ENCODE measurements around the gene CACNA1C.

Gene CACNA1C

DNA sequence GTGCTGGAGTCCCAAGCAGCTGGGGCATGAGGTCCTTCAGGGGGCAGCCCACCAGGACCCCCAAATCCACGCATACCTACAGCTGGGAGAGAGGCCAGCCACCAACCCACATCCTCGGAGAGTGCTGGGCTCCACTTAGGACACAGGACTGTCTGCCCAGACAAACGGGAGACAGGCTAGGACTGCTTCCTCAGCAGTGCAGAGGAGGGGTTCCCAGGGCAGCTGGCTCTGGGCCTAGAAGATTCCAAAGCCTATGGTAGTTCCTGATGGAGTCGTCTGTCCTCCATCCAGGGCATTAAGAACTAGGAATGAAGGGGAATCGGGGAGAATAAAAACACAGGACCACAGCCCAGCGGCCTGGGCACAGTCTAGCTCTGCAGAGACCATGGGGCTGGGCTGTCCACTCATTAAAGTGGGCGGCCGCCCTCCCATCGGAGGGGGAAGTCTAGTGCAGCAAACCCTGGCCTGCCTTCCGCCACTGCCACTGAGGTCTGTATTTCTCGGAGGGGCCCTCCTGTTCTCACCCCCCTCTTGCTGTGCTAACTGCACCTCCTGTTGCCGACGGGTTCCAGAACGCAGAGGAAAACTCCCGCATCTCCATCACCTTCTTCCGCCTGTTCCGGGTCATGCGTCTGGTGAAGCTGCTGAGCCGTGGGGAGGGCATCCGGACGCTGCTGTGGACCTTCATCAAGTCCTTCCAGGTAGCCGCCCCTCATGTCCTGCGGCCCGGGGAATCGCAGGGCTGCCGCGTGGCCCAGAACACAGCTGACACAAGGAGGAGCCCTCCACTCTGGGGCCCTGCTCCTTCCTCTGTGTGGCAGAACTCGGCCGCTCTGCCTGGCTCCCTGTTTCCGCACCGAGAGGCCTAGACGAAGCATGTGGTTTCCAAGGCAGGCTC lies 598.5 kb downstream of the CACNA1C start:
- Histone ChIP-seq H3K27ac (no peak overlapping the region), H3K4me3 (ENCODE audit: low read depth, low read length) (no peak overlapping the region), H3K36me3 (replicated peaks) (no peaks in the 10 kb centered on the region), H3K27me3 (replicated peaks) (peaks cover 2% of the 10 kb centered on the region)
- DNase-seq, result no peak
- in situ Hi-C loops (cut with HindIII; ENCODE audit: low pct_ligation_motif_present, low sequenced_read_pairs), result no loop called here
- TF ChIP-seq, protein P1, sequence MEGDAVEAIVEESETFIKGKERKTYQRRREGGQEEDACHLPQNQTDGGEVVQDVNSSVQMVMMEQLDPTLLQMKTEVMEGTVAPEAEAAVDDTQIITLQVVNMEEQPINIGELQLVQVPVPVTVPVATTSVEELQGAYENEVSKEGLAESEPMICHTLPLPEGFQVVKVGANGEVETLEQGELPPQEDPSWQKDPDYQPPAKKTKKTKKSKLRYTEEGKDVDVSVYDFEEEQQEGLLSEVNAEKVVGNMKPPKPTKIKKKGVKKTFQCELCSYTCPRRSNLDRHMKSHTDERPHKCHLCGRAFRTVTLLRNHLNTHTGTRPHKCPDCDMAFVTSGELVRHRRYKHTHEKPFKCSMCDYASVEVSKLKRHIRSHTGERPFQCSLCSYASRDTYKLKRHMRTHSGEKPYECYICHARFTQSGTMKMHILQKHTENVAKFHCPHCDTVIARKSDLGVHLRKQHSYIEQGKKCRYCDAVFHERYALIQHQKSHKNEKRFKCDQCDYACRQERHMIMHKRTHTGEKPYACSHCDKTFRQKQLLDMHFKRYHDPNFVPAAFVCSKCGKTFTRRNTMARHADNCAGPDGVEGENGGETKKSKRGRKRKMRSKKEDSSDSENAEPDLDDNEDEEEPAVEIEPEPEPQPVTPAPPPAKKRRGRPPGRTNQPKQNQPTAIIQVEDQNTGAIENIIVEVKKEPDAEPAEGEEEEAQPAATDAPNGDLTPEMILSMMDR (IDR thresholded peaks at IDR 0.05; ENCODE audit: low read depth, low read length, missing control alignments), result no peak

DNA sequence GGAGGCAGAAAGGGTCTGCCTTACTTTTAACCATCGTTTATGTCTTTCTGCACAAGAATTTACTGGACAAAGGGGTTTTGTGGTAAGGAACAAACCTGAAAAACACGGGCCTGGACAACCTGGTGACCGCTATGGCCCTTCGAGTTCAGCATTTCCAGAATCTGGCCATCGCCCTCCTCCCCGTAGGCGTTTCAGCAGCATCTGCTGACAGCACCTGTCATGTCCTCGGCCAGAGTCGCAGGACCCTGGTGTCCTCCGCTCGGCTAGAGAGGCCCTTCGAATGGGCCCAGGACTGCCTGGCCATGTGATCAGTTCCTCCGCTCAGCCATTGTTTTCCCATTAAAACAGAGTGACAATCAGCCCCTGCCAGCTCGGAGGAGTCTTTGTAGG lies 599.2 kb downstream of the CACNA1C start:
- TF ChIP-seq, protein P1 (IDR thresholded peaks at IDR 0.05; ENCODE audit: low read depth, low read length, missing control alignments), result no peak
- in situ Hi-C loops (cut with HindIII; ENCODE audit: low pct_ligation_motif_present, low sequenced_read_pairs), result no loop called here

DNA sequence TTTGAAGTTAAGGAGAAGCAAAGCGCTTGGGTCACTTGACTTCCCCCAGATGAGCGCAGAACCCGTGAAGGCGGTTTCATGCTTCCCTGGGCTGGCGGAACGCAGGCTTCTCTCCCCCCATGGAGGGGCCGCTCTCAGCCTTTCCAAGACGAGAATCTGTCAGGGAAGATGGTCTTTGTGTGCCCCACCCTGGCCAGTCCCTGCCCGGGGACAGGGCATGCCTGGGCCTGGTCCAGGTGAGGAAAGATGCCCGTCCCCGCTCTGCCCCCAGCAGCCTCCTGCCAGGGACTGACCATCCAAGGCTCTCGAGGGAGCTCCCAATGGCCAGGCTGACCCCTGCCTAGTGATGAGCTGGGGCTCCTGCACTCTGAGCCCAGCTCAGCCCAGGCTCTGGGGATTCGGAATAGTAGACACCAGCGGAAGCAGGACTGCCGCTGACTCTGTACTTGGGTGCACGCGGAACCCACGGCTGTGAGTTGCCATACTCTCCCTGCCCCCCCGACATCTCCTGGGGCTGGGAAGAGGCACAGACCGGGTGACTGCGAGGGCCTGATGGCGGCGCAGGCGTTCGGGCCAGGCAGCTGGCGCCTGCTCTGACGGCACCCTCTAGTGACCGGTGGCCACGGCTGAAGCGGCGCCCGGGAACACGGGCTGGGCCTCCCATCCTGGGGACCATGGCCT lies 599.8 kb downstream of the CACNA1C start:
- TF ChIP-seq, protein P1 (IDR thresholded peaks at IDR 0.05; ENCODE audit: low read depth, low read length, missing control alignments), result no peak
- Histone ChIP-seq H3K36me3 (replicated peaks) (no peaks in the 10 kb centered on the region), H3K27me3 (replicated peaks) (peaks cover 2% of the 10 kb centered on the region), H3K27ac (no peak overlapping the region), H3K4me3 (ENCODE audit: low read depth, low read length) (no peak overlapping the region)
- in situ Hi-C loops (cut with HindIII; ENCODE audit: low pct_ligation_motif_present, low sequenced_read_pairs), result no loop called here
- no peak for DNase-seq

More for the DNA sequence above, 599.2 kb downstream of the CACNA1C start:
- H3K36me3 ChIP-seq (replicated peaks), result no peaks in the 10 kb centered on the region
- DNase-seq, result no peak
- no peak overlapping the region for H3K27ac ChIP-seq
- peaks cover 2% of the 10 kb centered on the region for H3K27me3 ChIP-seq (replicated peaks)
- H3K4me3 ChIP-seq (ENCODE audit: low read depth, low read length), result no peak overlapping the region

DNA sequence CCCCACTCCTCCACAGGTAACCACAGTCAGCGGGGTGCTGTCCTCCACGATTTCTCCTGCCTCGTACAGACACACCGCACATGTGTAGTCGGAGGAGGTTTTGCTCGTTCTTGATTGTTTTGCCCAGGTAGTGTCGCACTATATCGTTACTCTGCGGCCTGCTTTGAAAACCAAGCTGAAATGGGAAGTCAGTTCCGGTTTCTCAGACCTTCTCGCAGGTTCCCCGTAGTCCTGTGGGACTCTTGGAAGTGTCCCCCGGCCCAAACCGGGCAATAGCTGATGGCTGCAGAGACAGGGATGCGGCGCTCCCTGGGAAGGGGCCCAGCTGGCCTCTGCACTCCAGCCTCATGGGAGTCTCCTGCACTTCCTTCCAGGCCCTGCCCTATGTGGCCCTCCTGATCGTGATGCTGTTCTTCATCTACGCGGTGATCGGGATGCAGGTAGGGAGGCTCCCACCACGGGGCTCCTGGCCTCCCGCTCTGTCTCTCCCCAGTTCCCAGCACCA lies 600.7 kb downstream of the CACNA1C start:
- Histone ChIP-seq H3K36me3 (replicated peaks) (no peaks in the 10 kb centered on the region), H3K27ac (no peak overlapping the region), H3K4me3 (ENCODE audit: low read depth, low read length) (no peak overlapping the region), H3K27me3 (replicated peaks) (peaks cover 2% of the 10 kb centered on the region)
- TF ChIP-seq, protein P1 (IDR thresholded peaks at IDR 0.05; ENCODE audit: low read depth, low read length, missing control alignments), result no peak
- no peak for DNase-seq
- in situ Hi-C loops (cut with HindIII; ENCODE audit: low pct_ligation_motif_present, low sequenced_read_pairs), result no loop called here

DNA sequence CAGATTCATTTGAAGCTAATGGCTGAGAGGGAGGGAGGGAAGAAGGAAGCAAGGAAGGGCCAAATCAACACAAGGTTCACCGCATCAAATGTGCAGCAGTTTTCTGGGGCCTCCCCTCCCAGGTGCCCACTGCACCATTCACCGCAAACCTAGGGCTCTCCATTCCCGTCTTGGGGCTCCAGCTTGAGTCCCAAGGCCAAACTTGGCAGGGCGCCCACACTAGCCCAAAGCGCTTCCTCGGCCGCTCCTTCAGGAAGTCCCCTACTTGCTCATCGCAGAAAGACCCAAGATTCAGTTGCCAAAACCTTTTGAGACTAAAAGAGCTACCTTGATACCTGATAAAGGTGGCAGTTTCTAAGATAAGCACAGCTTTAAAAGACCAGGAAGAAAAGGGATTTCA lies 601.5 kb downstream of the CACNA1C start:
- no peak for DNase-seq
- in situ Hi-C loops (cut with HindIII; ENCODE audit: low pct_ligation_motif_present, low sequenced_read_pairs), result no loop called here
- TF ChIP-seq, protein P1 (IDR thresholded peaks at IDR 0.05; ENCODE audit: low read depth, low read length, missing control alignments), result no peak
- Histone ChIP-seq H3K27ac (no peak overlapping the region), H3K4me3 (ENCODE audit: low read depth, low read length) (no peak overlapping the region), H3K27me3 (replicated peaks) (peaks cover under 1% of the 10 kb centered on the region), H3K36me3 (replicated peaks) (no peaks in the 10 kb centered on the region)

Data from brain microvascular endothelial cell (primary cell).